GM12878 (cell line): ENCODE results near the gene KCNG1. TPM values are rescaled to one million over a fixed set of nuclear protein-coding genes. Genes with fewer than 3 reads are reported as not detected.

Source experiments
- ATAC-seq: fragments of 200-7000 bp; cut with Tn5 transposase; 3 replicates; pipeline ENCODE4 v1.9.1; 2020; ENCODE audit warnings: mild to moderate bottlenecking, moderate library complexity
- BruUV-seq: library from RNA; stranded (reverse); fragments of 400-500 nt; replicated peaks from 2 replicates; lab custom pipeline; 2021; lab: Mats Ljungman, UMichigan
- CTCF ChIA-PET: fragments of 300-600 bp; sonication (Branson Sonifier 250); formaldehyde crosslinking; extraction: SDS; loops from one replicate; lab custom pipeline; 2021; ENCODE audit warnings: inconsistent platforms; lab: Yijun Ruan, JAX
- POLR2A ChIA-PET: fragments of 350-600 bp; formaldehyde crosslinking; extraction: SDS; loops from one replicate; lab custom pipeline; 2021; ENCODE audit warnings: inconsistent platforms; lab: Charles Lee
- RAD21 ChIA-PET: fragments of 300-600 bp; sonication (Branson Sonifier 250); formaldehyde crosslinking; loops from one replicate; lab custom pipeline; 2023; ENCODE audit warnings: antibody characterized with exemption; ENCODE audit not compliant: unreplicated experiment; lab: Charles Lee
- SMC1A ChIA-PET: fragments of 300-600 bp; sonication (Branson Sonifier 250); formaldehyde crosslinking; loops from one replicate; lab custom pipeline; 2023; ENCODE audit not compliant: unreplicated experiment, uncharacterized antibody; lab: Charles Lee
- DNase-seq: peaks from one replicate; pipeline ENCODE4 v3.0.0-alpha.2; 2011; ENCODE audit warnings: low read depth, low spot score
- FAIRE-seq: peaks from 3 replicates; lab custom pipeline; 2011; peaks lifted over from hg19 to GRCh38; lab: Jason Lieb, UNC
- H2AFZ ChIP-seq: 2 replicates; pipeline ENCODE4 v1.6.0; 2011; ENCODE audit warnings: low read depth, low read length, control low read depth; ENCODE audit not compliant: control insufficient read depth
- H3K27ac ChIP-seq: 2 replicates; pipeline ENCODE4 v1.5.1; 2011; ENCODE audit warnings: control low read depth; ENCODE audit not compliant: control insufficient read depth, insufficient read depth
- H3K27me3 ChIP-seq, 2 experiments: replicated peaks in 1 of 2; 2 replicates each; pipeline versions ENCODE4 v1.6.0 to v1.6.1; 2011; ENCODE audit warnings: low read length in 1 of 2; ENCODE audit not compliant: control insufficient read depth in 2 of 2, insufficient read depth in 2 of 2
- H3K36me3 ChIP-seq, 2 experiments: 2 replicates each; pipeline ENCODE4 v1.5.1; 2011; ENCODE audit warnings: low read length in 1 of 2; ENCODE audit not compliant: control insufficient read depth in 2 of 2, insufficient read depth in 2 of 2
- H3K4me1 ChIP-seq: 2 replicates; pipeline ENCODE4 v1.6.1; 2011; ENCODE audit warnings: mild to moderate bottlenecking, low read length, moderate library complexity, mixed read lengths; ENCODE audit not compliant: control insufficient read depth, insufficient read depth
- H3K4me2 ChIP-seq: 2 replicates; pipeline ENCODE4 v1.6.0; 2011; ENCODE audit warnings: control low read depth; ENCODE audit not compliant: control insufficient read depth, insufficient read depth
- H3K4me3 ChIP-seq: fragments of 200-600 bp; sonication (generic); 2 replicates; pipeline ENCODE4 v1.5.1; 2016
- H3K79me2 ChIP-seq: 2 replicates; pipeline ENCODE4 v1.6.0; 2011; ENCODE audit warnings: low read length; ENCODE audit not compliant: control insufficient read depth, insufficient read depth
- H3K9ac ChIP-seq: 2 replicates; pipeline ENCODE4 v1.8.0; 2011; ENCODE audit warnings: low read length, control low read depth, mixed read lengths; ENCODE audit not compliant: control insufficient read depth, insufficient read depth
- H3K9me3 ChIP-seq: replicated peaks from 3 replicates; pipeline ENCODE4 v1.5.1; 2011; ENCODE audit warnings: mild to moderate bottlenecking, low read length; ENCODE audit not compliant: control insufficient read depth, insufficient read depth
- H4K20me1 ChIP-seq: 2 replicates; pipeline ENCODE4 v1.6.0; 2011; ENCODE audit not compliant: control insufficient read depth, insufficient read depth
- BACH1 ChIP-seq: fragments of 450-650 bp; IDR thresholded peaks from 2 replicates; pipeline ENCODE4 v1.6.1; 2017; ENCODE audit warnings: mild to moderate bottlenecking, borderline replicate concordance
- EED ChIP-seq: sonication (generic); IDR thresholded peaks from 2 replicates; pipeline ENCODE4 v1.6.1; 2016; ENCODE audit warnings: antibody characterized with exemption, low read depth
- MEF2A ChIP-seq: IDR thresholded peaks from 2 replicates; pipeline ENCODE4 v1.6.1; 2011; ENCODE audit warnings: low read depth, mild to moderate bottlenecking, low read length, moderate library complexity; ENCODE audit not compliant: insufficient read depth
- NFYA ChIP-seq: IDR thresholded peaks from 2 replicates; pipeline ENCODE4 v1.6.1; 2011; ENCODE audit warnings: low read depth, mild to moderate bottlenecking, low read length, improper control_type of control experiment, borderline replicate concordance
- NRF1 ChIP-seq: conservative IDR thresholded peaks from 2 replicates; pipeline ENCODE4 v1.6.1; 2011; ENCODE audit warnings: mild to moderate bottlenecking, low read depth, low read length, improper control_type of control experiment
- RCOR1 ChIP-seq: conservative IDR thresholded peaks from 2 replicates; pipeline ENCODE4 v1.6.1; 2012; ENCODE audit warnings: low read depth, low read length, improper control_type of control experiment
- SIN3A ChIP-seq: IDR thresholded peaks from 2 replicates; pipeline ENCODE4 v1.6.1; 2012; ENCODE audit warnings: low read depth, low read length, improper control_type of control experiment
- ZNF207 ChIP-seq: fragments of 450-650 bp; IDR thresholded peaks from 2 replicates; pipeline ENCODE4 v1.6.1; 2014; ENCODE audit warnings: antibody characterized with exemption, mild to moderate bottlenecking, borderline replicate concordance
- WGBS: methylation state at CpG from one replicate; pipeline ENCODE4 v1.1.6; 2016; ENCODE audit warnings: low lambda C conversion rate; ENCODE audit not compliant: insufficient replicate concordance, insufficient coverage; ENCODE audit errors: missing lambda C conversion rate; 5-methylcytosine and 5-hydroxymethylcytosine counted together
- in situ Hi-C: fragments of 300-500 bp; cut with MboI; formaldehyde crosslinking; loops from 9 replicates; pipeline ENCODE4 v1.14.3; 2018; ENCODE audit warnings: mixed read lengths
- intact Hi-C: fragments of 100-400 bp; cut with micrococcal nuclease; formaldehyde crosslinking; loops from one replicate; pipeline ENCODE4 v1.14.2; 2022; ENCODE audit not compliant: unreplicated experiment
- polyA plus RNA-seq, 11 experiments: library from polyadenylated mRNA; depleted of rRNA in 4 of 11; unstranded in 6 of 11; stranded (reverse) in 5 of 11; fragments of >200 nt; fragmentation: Nextera tagmentation in 4 of 11; fragmentation: Illumina TruSeq in 1 of 11; extraction: Ambion mirVana in 4 of 11; extraction: Trizol in 1 of 11; gene quantifications; 1 replicate in 1 of 11; 2 replicates in 10 of 11; pipeline versions ENCODE4 v1.2.1 to v1.2.3, GENCODE V29; 2011 to 2016; ENCODE audit warnings: inconsistent platforms in 2 of 11, missing spikeins in 2 of 11, low read depth in 1 of 11
- total RNA-seq, 4 experiments: library from RNA; depleted of rRNA in 3 of 4; stranded (reverse); fragments of >200 nt in 3 of 4; fragmentation: Illumina TruSeq in 1 of 4; extraction: Trizol in 1 of 4; gene quantifications; 2 replicates each; pipeline versions ENCODE4 v1.2.1 to v1.2.3, GENCODE V29; 2013 to 2021
- TF ChIP-seq, protein P1 (sequence below): fragments of 450-650 bp; IDR thresholded peaks from 2 replicates; pipeline ENCODE4 v1.6.1; 2016; ENCODE audit warnings: mild to moderate bottlenecking
- TF ChIP-seq, protein P2 (sequence below): fragments of 150-350 bp; IDR thresholded peaks from 2 replicates; pipeline ENCODE4 v1.6.1; 2016; ENCODE audit warnings: low read depth, low read length
- TF ChIP-seq, protein P3 (sequence below), 3 experiments: IDR thresholded peaks in 2 of 3; conservative IDR thresholded peaks in 1 of 3; 2 replicates each; pipeline ENCODE4 v1.5.1; 2011; ENCODE audit warnings: low read depth in 3 of 3, low read length in 3 of 3, mild to moderate bottlenecking in 3 of 3, control low read depth in 2 of 3, moderate library complexity in 2 of 3, inconsistent platforms in 1 of 3, mixed read lengths in 1 of 3; ENCODE audit not compliant: control insufficient read depth in 2 of 3, insufficient read depth in 1 of 3; ENCODE audit errors: extremely low read depth in 1 of 3
- TF ChIP-seq, protein P4 (sequence below): fragments of 450-650 bp; IDR thresholded peaks from 2 replicates; pipeline ENCODE4 v1.6.1; 2017; ENCODE audit warnings: borderline replicate concordance
- TF ChIP-seq, protein P5 (sequence below): IDR thresholded peaks from 2 replicates; pipeline ENCODE4 v1.6.1; 2011; ENCODE audit warnings: borderline replicate concordance, low read depth, mild to moderate bottlenecking, moderate library complexity, mixed read lengths, low read length; ENCODE audit not compliant: insufficient read depth; ENCODE audit errors: extremely low read length

KCNG1 gene
- total and polyA plus RNA-seq, 10 of the 15 experiments (the other 5 are each of a cell fraction or from before 2014, with no cell fraction given): not detected

DNA sequence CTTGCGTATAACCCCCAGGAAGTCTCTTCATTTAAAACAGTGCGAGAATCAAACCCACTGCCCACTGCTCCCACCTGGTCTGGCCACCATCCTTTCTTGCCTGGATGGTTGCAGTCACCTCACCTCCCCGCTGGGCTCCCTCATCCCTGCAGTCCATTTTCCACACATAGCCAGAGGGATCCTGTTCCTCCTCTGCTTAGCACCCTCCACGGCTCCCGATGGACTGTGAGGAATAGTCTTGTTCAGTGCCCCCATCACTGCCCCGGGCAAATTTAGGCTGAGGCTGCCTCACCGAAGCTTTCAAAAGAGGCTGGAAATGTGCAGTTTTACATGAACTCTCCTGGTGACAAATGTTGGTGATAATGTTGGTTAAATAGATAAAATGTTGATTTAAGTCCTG lies 17.7 kb downstream of the KCNG1 start (continued):
- TF ChIP-seq, protein P1, sequence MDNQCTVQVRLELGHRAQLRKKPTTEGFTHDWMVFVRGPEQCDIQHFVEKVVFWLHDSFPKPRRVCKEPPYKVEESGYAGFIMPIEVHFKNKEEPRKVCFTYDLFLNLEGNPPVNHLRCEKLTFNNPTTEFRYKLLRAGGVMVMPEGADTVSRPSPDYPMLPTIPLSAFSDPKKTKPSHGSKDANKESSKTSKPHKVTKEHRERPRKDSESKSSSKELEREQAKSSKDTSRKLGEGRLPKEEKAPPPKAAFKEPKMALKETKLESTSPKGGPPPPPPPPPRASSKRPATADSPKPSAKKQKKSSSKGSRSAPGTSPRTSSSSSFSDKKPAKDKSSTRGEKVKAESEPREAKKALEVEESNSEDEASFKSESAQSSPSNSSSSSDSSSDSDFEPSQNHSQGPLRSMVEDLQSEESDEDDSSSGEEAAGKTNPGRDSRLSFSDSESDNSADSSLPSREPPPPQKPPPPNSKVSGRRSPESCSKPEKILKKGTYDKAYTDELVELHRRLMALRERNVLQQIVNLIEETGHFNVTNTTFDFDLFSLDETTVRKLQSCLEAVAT: no peak
- TF ChIP-seq, protein P2, sequence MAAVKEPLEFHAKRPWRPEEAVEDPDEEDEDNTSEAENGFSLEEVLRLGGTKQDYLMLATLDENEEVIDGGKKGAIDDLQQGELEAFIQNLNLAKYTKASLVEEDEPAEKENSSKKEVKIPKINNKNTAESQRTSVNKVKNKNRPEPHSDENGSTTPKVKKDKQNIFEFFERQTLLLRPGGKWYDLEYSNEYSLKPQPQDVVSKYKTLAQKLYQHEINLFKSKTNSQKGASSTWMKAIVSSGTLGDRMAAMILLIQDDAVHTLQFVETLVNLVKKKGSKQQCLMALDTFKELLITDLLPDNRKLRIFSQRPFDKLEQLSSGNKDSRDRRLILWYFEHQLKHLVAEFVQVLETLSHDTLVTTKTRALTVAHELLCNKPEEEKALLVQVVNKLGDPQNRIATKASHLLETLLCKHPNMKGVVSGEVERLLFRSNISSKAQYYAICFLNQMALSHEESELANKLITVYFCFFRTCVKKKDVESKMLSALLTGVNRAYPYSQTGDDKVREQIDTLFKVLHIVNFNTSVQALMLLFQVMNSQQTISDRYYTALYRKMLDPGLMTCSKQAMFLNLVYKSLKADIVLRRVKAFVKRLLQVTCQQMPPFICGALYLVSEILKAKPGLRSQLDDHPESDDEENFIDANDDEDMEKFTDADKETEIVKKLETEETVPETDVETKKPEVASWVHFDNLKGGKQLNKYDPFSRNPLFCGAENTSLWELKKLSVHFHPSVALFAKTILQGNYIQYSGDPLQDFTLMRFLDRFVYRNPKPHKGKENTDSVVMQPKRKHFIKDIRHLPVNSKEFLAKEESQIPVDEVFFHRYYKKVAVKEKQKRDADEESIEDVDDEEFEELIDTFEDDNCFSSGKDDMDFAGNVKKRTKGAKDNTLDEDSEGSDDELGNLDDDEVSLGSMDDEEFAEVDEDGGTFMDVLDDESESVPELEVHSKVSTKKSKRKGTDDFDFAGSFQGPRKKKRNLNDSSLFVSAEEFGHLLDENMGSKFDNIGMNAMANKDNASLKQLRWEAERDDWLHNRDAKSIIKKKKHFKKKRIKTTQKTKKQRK: no peak
- no peak for TF ChIP-seq NFYA

DNA sequence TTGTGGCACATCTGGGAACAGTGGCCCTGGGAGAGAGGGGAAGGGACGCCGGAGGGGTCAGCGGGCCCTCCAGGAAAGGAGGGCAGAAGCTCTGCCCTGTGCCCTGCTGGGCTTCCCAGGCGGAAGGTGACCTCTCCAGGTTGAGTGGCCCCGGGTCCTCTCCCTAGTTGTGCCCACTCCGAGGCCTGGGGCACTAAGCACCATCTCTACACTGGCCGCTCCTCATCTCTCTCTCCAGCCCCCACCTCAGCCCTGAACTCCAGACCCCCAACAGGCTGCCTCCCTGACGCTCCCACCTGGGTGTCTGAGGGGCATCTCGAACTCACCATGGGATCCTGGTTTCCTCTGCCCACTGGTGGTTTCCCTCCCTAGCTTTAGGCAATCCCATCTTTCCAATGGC lies 18.1 kb downstream of the KCNG1 start:
- ChIA-PET CTCF (no interaction called here), SMC1A (no interaction called here), RAD21 (no interaction called here), POLR2A (no interaction called here)
- Histone ChIP-seq H2AFZ (no peak overlapping the region), H3K4me3 (no peak overlapping the region), H3K79me2 (no peaks in the 10 kb centered on the region), H3K4me2 (no peak overlapping the region), H4K20me1 (no peaks in the 10 kb centered on the region), H3K9me3 (no peaks in the 10 kb centered on the region), H3K4me1 (no peaks in the 10 kb centered on the region), H3K27ac (no peak overlapping the region), H3K36me3 (no peaks in the 10 kb centered on the region), H3K9ac (no peak overlapping the region), H3K27me3 (peaks cover 0 to 2% of the 10 kb centered on the region in 2 experiments; a peak in 2 of 4 replicates)
- ATAC-seq (no peak), DNase-seq (no peak), FAIRE-seq (no peak)
- BruUV-seq: no TSS peak
- intact Hi-C loops (no loop called here), in situ Hi-C loops (no loop called here)
- 49% methylated on average over 9 of the region's 9 CpGs for WGBS
- TF ChIP-seq NRF1 (no peak), BACH1 (no peak), RCOR1 (no peak), MEF2A (no peak), EED (no peak), SIN3A (no peak), ZNF207 (no peak)
- TF ChIP-seq, protein P3, sequence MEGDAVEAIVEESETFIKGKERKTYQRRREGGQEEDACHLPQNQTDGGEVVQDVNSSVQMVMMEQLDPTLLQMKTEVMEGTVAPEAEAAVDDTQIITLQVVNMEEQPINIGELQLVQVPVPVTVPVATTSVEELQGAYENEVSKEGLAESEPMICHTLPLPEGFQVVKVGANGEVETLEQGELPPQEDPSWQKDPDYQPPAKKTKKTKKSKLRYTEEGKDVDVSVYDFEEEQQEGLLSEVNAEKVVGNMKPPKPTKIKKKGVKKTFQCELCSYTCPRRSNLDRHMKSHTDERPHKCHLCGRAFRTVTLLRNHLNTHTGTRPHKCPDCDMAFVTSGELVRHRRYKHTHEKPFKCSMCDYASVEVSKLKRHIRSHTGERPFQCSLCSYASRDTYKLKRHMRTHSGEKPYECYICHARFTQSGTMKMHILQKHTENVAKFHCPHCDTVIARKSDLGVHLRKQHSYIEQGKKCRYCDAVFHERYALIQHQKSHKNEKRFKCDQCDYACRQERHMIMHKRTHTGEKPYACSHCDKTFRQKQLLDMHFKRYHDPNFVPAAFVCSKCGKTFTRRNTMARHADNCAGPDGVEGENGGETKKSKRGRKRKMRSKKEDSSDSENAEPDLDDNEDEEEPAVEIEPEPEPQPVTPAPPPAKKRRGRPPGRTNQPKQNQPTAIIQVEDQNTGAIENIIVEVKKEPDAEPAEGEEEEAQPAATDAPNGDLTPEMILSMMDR (IDR thresholded peaks at IDR 0.05 in 2 of 3, conservative IDR thresholded peaks at IDR 0.05 in 1 of 3; ENCODE audit: control insufficient read depth in 2 of 3, extremely low read depth in 1 of 3, insufficient read depth in 1 of 3, low read depth in 3 of 3, low read length in 3 of 3): no peak
- TF ChIP-seq, protein P4, sequence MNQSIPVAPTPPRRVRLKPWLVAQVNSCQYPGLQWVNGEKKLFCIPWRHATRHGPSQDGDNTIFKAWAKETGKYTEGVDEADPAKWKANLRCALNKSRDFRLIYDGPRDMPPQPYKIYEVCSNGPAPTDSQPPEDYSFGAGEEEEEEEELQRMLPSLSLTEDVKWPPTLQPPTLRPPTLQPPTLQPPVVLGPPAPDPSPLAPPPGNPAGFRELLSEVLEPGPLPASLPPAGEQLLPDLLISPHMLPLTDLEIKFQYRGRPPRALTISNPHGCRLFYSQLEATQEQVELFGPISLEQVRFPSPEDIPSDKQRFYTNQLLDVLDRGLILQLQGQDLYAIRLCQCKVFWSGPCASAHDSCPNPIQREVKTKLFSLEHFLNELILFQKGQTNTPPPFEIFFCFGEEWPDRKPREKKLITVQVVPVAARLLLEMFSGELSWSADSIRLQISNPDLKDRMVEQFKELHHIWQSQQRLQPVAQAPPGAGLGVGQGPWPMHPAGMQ: no peak
- TF ChIP-seq, protein P5, sequence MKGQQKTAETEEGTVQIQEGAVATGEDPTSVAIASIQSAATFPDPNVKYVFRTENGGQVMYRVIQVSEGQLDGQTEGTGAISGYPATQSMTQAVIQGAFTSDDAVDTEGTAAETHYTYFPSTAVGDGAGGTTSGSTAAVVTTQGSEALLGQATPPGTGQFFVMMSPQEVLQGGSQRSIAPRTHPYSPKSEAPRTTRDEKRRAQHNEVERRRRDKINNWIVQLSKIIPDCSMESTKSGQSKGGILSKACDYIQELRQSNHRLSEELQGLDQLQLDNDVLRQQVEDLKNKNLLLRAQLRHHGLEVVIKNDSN: no peak
